ENCODE data around the gene COL13A1. TPM values are rescaled to one million over a fixed set of nuclear protein-coding genes. Genes with fewer than 3 reads are reported as not detected.

COL13A1 gene
- total and polyA plus RNA-seq, 7 donors, result 0.69 to 5.7 (median 2.9) TPM

GRCh38 chr10:69825604-69826003 lies 23.9 kb downstream of the COL13A1 start:
- WGBS, 2 donors, result 86 to 89% methylated on average over 6 of the region's 6 CpGs

GRCh38 chr10:69826094-69826493 lies 24.4 kb downstream of the COL13A1 start:
- Histone ChIP-seq H3K36me3 (no peaks in the 10 kb centered on the region), H3K27ac (no peak overlapping the region), H3K4me3 (no peak overlapping the region), H3K9me3 (no peaks in the 10 kb centered on the region), H3K27me3 (no peaks in the 10 kb centered on the region), H3K4me1 (no peaks in the 10 kb centered on the region)
- TF ChIP-seq EP300 (IDR thresholded peaks at IDR 0.05) (no peak), POLR2A (IDR thresholded peaks at IDR 0.05) (no peak), CTCF (IDR thresholded peaks at IDR 0.05) (no peak), POLR2AphosphoS5 (IDR thresholded peaks at IDR 0.05) (no peak)
- DNase-seq, result no peak
- intact Hi-C loops (cut with DNase I), result no loop called here
- 62 to 79% methylated on average over 9 of the region's 9 CpGs for WGBS, 2 donors

More at GRCh38 chr10:69825604-69826003, 23.9 kb downstream of the COL13A1 start:
- intact Hi-C loops (cut with DNase I), result no loop called here
- no peaks in the 10 kb centered on the region for H3K4me1 ChIP-seq
- H3K36me3 ChIP-seq, result no peaks in the 10 kb centered on the region
- DNase-seq, result no peak
- no peak overlapping the region for H3K27ac ChIP-seq
- no peaks in the 10 kb centered on the region for H3K27me3 ChIP-seq
- H3K9me3 ChIP-seq, result no peaks in the 10 kb centered on the region
- TF ChIP-seq POLR2A (IDR thresholded peaks at IDR 0.05) (no peak), POLR2AphosphoS5 (IDR thresholded peaks at IDR 0.05) (no peak), CTCF (IDR thresholded peaks at IDR 0.05) (no peak), EP300 (IDR thresholded peaks at IDR 0.05) (no peak)
- H3K4me3 ChIP-seq, result no peak overlapping the region

GRCh38 chr10:69826789-69827554 lies 25.3 kb downstream of the COL13A1 start:
- no peaks in the 10 kb centered on the region for H3K36me3 ChIP-seq
- no peak overlapping the region for H3K27ac ChIP-seq
- TF ChIP-seq POLR2AphosphoS5 (IDR thresholded peaks at IDR 0.05) (no peak), EP300 (IDR thresholded peaks at IDR 0.05) (no peak), CTCF (IDR thresholded peaks at IDR 0.05) (no peak), POLR2A (IDR thresholded peaks at IDR 0.05) (no peak)
- H3K4me1 ChIP-seq, result no peaks in the 10 kb centered on the region
- no peak for DNase-seq
- 82 to 90% methylated on average over 7 of the region's 7 CpGs for WGBS, 2 donors
- H3K4me3 ChIP-seq, result no peak overlapping the region
- H3K9me3 ChIP-seq, result no peaks in the 10 kb centered on the region
- no peaks in the 10 kb centered on the region for H3K27me3 ChIP-seq
- intact Hi-C loops (cut with DNase I), result no loop called here

- no peaks in the 10 kb centered on the region for H3K36me3 ChIP-seq
- H3K27me3 ChIP-seq, result no peaks in the 10 kb centered on the region
- no peak overlapping the region for H3K27ac ChIP-seq
- no peaks in the 10 kb centered on the region for H3K4me1 ChIP-seq
- DNase-seq, result no peak
- TF ChIP-seq POLR2AphosphoS5 (IDR thresholded peaks at IDR 0.05), result no peak
- TF ChIP-seq EP300 (IDR thresholded peaks at IDR 0.05), result no peak
- no peak for TF ChIP-seq POLR2A (IDR thresholded peaks at IDR 0.05)
- TF ChIP-seq CTCF (IDR thresholded peaks at IDR 0.05), result no peak
- no peak overlapping the region for H3K4me3 ChIP-seq
- H3K9me3 ChIP-seq, result no peaks in the 10 kb centered on the region
- intact Hi-C loops (cut with DNase I), result no loop called here
- WGBS, 2 donors, result 64 to 70% methylated on average over 9 of the region's 9 CpGs
Observed at GRCh38 chr10:69828144-69828870, 26.6 kb downstream of the COL13A1 start.
